Pancreas (tissue), 10 donors: ENCODE data around the gene LTBP1. TPM values are rescaled to one million over a fixed set of nuclear protein-coding genes. Genes with fewer than 3 reads are reported as not detected.

ENCODE experiments used
- ATAC-seq, 4 donors: fragments of 200-7000 bp; cut with Tn5 transposase; one replicate each; pipeline versions ENCODE4 v1.8.0 to v1.9.1; 2020; ENCODE audit warnings: mild to moderate bottlenecking in 4 of 4, moderate library complexity in 4 of 4
- DNase-seq, 6 donors: peaks; one replicate each; pipeline ENCODE4 v3.0.0-alpha.2; 2020
- FAIRE-seq: peaks from 2 replicates; lab custom pipeline; 2012; peaks lifted over from hg19 to GRCh38; lab: Jason Lieb, UNC
- H3K27ac ChIP-seq, 4 donors: fragments of 200-600 bp; sonication (generic); 1 replicate in 3 of 4; 2 replicates in 1 of 4; pipeline versions ENCODE4 v1.5.0 to v1.8.0; 2020
- H3K27me3 ChIP-seq, 4 donors: fragments of 200-600 bp; one replicate each; pipeline ENCODE4 v1.8.0; 2021
- H3K36me3 ChIP-seq, 3 donors: fragments of 200-600 bp; sonication (generic) in 1 of 3; one replicate each; pipeline versions ENCODE4 v1.5.0 to v1.8.0; 2020 to 2021
- H3K4me1 ChIP-seq, 3 donors: fragments of 200-600 bp; one replicate each; pipeline ENCODE4 v1.8.0; 2021
- H3K4me3 ChIP-seq, 4 donors: fragments of 200-600 bp; sonication (generic) in 2 of 4; one replicate each; pipeline versions ENCODE4 v1.5.0 to v1.8.0; 2020 to 2021
- H3K9me3 ChIP-seq, 4 donors: fragments of 200-600 bp; one replicate each; pipeline ENCODE4 v1.8.0; 2021
- WGBS, 2 donors: extraction: QIAGEN DNeasy Blood & Tissue Kit; methylation state at CpG; one replicate each; pipeline ENCODE4 v1.1.7; 2013; 5-methylcytosine and 5-hydroxymethylcytosine counted together
- intact Hi-C, 3 donors: fragments of 100-400 bp; cut with DNase I; formaldehyde crosslinking; loops; one replicate each; pipeline versions ENCODE4 v1.11.1 to v1.14.2; 2022
- polyA plus RNA-seq, 2 donors: library from polyadenylated mRNA; stranded (reverse); fragments of 200-250 nt; gene quantifications; one replicate each; pipeline ENCODE4 v1.2.3, GENCODE V29; 2013
- total RNA-seq, 6 donors: library from RNA; stranded (reverse); fragmentation: NEBNext Ultra II Directional in 4 of 6; extraction: Animal tissue kit (Norgen Biotek cat#: 25700) in 4 of 6; gene quantifications; one replicate each; pipeline versions ENCODE4 v1.2.1 to v1.2.4, GENCODE V29; 2021 to 2023
- TF ChIP-seq, protein P1 (sequence below), 4 donors: fragments of 200-600 bp; sonication (generic) in 3 of 4; IDR thresholded peaks; one replicate each; pipeline versions ENCODE4 v1.5.0 to v1.8.0; 2021; ENCODE audit warnings: antibody characterized with exemption in 4 of 4
- donor health status: healthy with polysubstance abuse.
- donor health status: DM: no; HTN: no; CAD: no; lungs with moderate emphysema.
- donor health status: DM: no; HTN: no; CAD: no.
- donor health status: control.
- donor health status: control.
- donor health status: Bipolar disorder and iron deficiency.
- donor health status: DM: yes; HTN: yes; CAD: no.
- donor health status: DM: no; HTN: no; CAD: no.
- donor health status: DM: no; HTN: no; CAD: no.
- donor health status: DM: yes; HTN: yes; CAD: no.

The LTBP1 gene
- total and polyA plus RNA-seq, 8 donors = 0.83 to 21.2 (median 2.6) TPM

DNA sequence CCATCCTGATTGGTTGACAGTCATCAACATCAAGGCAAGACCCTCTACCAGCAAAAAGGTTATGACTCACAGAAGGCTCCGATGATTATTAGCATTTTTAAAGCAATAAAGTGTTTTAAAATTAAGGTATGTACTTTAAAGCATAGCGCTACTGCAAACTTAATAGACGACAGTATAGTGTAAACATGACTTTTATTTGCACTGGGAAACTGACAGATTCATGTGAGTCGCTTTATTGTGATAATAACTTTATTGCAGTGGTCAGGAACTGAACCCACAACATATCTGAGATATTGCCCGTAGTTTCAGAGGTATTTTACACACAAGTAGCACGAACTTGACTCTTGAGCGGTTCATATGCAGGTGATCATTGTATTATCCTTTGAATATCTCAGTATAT lies 249.1 kb downstream of the LTBP1 start:
- no peak for FAIRE-seq
- WGBS, 2 donors = 85 to 88% methylated on average over 7 of the region's 7 CpGs
- H3K36me3 ChIP-seq = no peaks in the 10 kb centered on the region
- peaks cover 0 to 9% (median 4%) of the 10 kb centered on the region in 3 donors for H3K4me1 ChIP-seq
- no peaks in the 10 kb centered on the region for H3K27me3 ChIP-seq
- TF ChIP-seq, protein P1, sequence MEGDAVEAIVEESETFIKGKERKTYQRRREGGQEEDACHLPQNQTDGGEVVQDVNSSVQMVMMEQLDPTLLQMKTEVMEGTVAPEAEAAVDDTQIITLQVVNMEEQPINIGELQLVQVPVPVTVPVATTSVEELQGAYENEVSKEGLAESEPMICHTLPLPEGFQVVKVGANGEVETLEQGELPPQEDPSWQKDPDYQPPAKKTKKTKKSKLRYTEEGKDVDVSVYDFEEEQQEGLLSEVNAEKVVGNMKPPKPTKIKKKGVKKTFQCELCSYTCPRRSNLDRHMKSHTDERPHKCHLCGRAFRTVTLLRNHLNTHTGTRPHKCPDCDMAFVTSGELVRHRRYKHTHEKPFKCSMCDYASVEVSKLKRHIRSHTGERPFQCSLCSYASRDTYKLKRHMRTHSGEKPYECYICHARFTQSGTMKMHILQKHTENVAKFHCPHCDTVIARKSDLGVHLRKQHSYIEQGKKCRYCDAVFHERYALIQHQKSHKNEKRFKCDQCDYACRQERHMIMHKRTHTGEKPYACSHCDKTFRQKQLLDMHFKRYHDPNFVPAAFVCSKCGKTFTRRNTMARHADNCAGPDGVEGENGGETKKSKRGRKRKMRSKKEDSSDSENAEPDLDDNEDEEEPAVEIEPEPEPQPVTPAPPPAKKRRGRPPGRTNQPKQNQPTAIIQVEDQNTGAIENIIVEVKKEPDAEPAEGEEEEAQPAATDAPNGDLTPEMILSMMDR (IDR thresholded peaks at IDR 0.05) = no peak
- intact Hi-C loops = no loop called here
- DNase-seq = no peak
- no peak for ATAC-seq
- no peaks in the 10 kb centered on the region for H3K9me3 ChIP-seq
- H3K4me3 ChIP-seq = no peak overlapping the region
- H3K27ac ChIP-seq = no peak overlapping the region

DNA sequence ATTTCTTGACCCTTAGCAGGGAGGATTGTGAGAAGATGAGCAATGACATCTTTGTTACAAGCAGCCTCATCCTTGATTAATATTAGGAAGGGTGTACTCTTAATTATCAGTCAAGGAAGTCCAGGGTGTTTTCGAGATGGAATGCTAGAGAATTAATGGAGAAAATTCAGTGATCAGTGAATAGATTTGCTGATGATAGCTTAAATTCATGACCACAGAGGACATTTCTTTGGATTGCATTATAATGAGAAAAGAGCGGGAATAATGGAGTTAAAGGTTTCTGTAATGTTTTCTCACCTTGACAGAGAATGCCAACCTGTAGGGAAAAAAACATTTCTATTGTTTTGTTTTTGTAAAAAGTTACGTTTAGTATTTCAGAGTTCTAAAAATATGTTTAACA lies 249.9 kb downstream of the LTBP1 start:
- Histone ChIP-seq H3K4me3 (no peak overlapping the region), H3K4me1 (peaks cover 0 to 9% (median 4%) of the 10 kb centered on the region in 3 donors), H3K27me3 (no peaks in the 10 kb centered on the region), H3K36me3 (no peaks in the 10 kb centered on the region), H3K9me3 (no peaks in the 10 kb centered on the region), H3K27ac (no peak overlapping the region)
- no peak for DNase-seq
- intact Hi-C loops = no loop called here
- WGBS, 2 donors = 84% methylated on average over 3 of the region's 3 CpGs
- no peak for FAIRE-seq
- TF ChIP-seq, protein P1 (IDR thresholded peaks at IDR 0.05) = no peak
- ATAC-seq = no peak

DNA sequence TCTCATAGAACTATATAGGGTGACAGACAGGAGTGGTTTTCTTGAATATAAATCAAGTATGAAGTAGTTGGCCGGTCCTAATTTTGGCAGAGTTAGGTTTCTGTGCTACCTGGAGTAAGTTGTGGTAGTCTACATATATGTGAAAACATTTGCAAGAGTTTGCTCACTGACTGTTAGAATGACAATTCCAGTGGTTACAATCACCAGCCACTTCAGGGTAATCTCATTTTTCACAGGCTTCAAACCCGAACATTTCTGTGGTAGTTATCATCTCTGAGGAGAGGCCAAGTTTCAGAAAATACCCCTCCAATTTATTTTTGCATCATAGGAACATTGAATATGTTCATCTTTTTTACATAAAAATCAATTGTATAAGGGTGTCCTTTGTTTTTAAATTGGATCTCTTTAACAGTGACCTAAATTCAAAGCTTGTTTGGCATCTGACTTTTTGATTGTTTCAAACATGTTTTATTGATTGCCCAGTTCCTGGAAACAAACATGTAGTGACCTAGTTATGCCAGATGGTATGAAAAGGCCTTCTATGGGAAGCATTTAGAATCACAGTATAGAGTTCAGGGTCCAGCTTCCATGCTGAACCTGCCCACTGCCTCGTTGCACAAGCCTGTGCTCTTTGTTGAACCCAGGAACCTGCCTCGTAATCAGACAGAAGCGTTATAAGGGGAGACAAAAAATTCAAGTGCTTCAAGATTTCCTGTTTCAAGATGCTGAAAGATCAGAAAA lies 250.6 kb downstream of the LTBP1 start:
- Histone ChIP-seq H3K9me3 (no peaks in the 10 kb centered on the region), H3K4me1 (peaks cover 0 to 9% (median 4%) of the 10 kb centered on the region in 3 donors), H3K4me3 (no peak overlapping the region), H3K27me3 (no peaks in the 10 kb centered on the region), H3K27ac (no peak overlapping the region), H3K36me3 (no peaks in the 10 kb centered on the region)
- no peak for FAIRE-seq
- TF ChIP-seq, protein P1 (IDR thresholded peaks at IDR 0.05) = no peak
- intact Hi-C loops = no loop called here
- no peak for DNase-seq
- ATAC-seq = peak; percentile 38 to 81 (median 68)
- WGBS, 2 donors = 48 to 53% methylated on average over 5 of the region's 5 CpGs

DNA sequence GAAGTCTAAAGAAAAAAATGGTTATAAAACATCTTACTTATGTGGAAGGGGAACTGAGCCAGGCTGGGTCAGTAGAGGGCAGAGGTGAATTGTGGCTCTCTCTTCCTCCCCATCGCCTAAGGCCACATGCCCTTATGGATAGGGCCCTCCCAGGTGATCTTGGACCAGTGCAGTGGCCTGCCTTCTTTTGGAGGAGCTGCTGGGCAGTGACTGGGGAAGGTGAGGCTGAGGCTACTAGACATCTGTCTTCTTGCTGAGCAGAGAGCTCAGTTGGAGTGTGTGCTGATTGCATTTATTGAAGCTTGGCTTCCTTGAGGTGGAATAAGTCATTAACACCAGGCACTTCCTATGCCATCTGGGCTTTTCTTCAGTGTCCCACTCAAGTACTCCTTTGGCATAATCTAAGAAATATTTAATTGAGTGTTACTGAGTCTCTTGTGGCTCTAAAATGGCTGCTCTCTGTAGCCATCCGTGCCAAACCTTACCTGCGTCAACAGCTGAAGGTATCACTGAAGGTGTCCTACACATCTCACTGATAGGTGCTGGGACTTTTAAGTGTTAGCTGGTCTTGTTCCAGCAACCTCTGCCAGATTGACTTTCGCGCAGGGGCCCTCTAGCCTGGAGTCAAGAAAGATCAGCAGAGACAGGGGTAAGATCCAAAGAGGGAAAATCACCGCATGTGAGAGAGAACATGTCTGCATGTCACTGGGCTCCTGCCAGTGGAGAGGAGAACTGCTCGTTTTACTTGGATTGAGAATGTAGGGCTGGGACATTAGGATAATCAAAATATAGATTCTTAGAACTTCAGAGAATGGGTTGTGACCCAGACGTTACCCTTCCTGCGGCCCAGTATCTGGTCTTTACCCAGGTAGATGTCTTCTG lies 256.1 kb downstream of the LTBP1 start:
- TF ChIP-seq, protein P1 (IDR thresholded peaks at IDR 0.05) = no peak
- H3K36me3 ChIP-seq = no peaks in the 10 kb centered on the region
- H3K4me3 ChIP-seq = no peak overlapping the region
- 80 to 83% methylated on average over 9 of the region's 9 CpGs for WGBS, 2 donors
- H3K4me1 ChIP-seq = peaks cover 0 to 1% (median 0%) of the 10 kb centered on the region in 3 donors
- no peak for FAIRE-seq
- no peak for DNase-seq
- H3K27ac ChIP-seq = no peak overlapping the region
- no peaks in the 10 kb centered on the region for H3K9me3 ChIP-seq
- ATAC-seq = no peak
- intact Hi-C loops = no loop called here
- H3K27me3 ChIP-seq = no peaks in the 10 kb centered on the region
